ENCODE data around the gene FAM241A.
A peak's percentile ranks its signal among the peaks of the same experiment; 100 is the strongest.

The FAM241A gene

GRCh38 chr4:112142182-112142581 lies 3.1 kb upstream of the FAM241A start:
- no peak for DNase-seq (ENCODE audit: low spot score)
- in situ Hi-C loops (cut with MboI; ENCODE audit: low pct_unique_long_range_greater_than_20kb, low sequenced_read_pairs, unreplicated experiment) = no loop called here

DNA sequence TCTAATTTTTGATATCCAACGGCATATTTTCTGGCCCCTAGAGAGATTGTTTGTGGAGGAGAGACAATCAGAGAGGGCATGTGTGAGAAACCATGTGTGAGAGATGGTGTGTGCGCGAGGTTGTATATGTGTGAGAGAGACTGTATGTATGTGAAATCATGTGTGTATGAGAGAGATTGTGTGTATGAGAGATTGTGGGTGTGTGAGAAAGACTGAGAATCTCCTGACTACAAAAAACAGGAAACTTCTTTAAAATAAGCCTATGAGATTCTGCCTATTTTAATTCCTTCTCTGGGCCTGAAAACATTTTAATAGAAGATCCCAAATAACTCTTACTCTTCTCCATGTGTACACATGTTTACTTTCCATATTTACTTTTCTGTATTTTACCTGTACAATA lies 1.5 kb upstream of the FAM241A start:
- in situ Hi-C loops (cut with MboI; ENCODE audit: low pct_unique_long_range_greater_than_20kb, low sequenced_read_pairs, unreplicated experiment) = no loop called here
- TF ChIP-seq, protein P1, sequence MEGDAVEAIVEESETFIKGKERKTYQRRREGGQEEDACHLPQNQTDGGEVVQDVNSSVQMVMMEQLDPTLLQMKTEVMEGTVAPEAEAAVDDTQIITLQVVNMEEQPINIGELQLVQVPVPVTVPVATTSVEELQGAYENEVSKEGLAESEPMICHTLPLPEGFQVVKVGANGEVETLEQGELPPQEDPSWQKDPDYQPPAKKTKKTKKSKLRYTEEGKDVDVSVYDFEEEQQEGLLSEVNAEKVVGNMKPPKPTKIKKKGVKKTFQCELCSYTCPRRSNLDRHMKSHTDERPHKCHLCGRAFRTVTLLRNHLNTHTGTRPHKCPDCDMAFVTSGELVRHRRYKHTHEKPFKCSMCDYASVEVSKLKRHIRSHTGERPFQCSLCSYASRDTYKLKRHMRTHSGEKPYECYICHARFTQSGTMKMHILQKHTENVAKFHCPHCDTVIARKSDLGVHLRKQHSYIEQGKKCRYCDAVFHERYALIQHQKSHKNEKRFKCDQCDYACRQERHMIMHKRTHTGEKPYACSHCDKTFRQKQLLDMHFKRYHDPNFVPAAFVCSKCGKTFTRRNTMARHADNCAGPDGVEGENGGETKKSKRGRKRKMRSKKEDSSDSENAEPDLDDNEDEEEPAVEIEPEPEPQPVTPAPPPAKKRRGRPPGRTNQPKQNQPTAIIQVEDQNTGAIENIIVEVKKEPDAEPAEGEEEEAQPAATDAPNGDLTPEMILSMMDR (IDR thresholded peaks at IDR 0.05; ENCODE audit: extremely low read depth, insufficient read depth, missing control alignments) = no peak
- no peak for DNase-seq (ENCODE audit: low spot score)

More at GRCh38 chr4:112142182-112142581, 3.1 kb upstream of the FAM241A start:
- TF ChIP-seq, protein P1 (IDR thresholded peaks at IDR 0.05; ENCODE audit: extremely low read depth, insufficient read depth, missing control alignments) = no peak

DNA sequence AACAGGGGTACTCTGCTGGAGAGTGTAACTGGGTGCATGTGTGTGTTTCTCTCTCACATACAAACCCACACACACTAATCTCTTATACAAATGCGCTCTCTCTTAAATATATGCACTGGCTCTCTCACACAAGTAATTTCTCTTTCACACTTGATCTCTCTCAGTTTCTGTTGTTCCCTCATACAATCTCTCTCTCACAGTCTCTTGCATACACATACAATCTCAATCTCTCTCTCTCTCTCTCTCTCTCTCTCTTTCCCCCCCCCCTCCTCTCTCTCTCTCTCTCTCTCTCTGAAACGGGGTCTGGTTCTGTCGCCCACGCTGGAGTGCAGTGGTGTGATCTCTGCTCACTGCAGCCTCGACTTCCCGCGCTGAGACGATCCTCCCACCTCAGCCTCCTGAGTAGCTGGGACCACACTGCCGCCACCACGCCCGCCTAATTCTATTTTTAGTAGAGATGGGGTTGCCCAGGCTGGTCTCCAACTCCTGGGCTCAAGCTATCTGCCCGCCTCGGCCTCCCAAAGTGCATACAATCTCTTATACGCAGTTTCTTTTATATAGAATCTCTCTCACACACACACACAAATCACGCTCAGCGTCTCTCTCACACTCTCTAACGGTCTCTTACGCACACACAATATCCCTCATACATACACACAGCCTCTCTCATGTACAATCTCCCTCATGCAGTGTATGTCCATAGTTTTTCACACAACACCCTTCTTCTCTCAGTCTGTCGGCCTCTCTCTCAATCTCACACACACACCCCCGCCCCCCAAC lies 518 bp upstream of the FAM241A start:
- TF ChIP-seq, protein P1 (IDR thresholded peaks at IDR 0.05; ENCODE audit: extremely low read depth, insufficient read depth, missing control alignments) = no peak
- DNase-seq (ENCODE audit: low spot score) = peak; percentile 25
- in situ Hi-C loops (cut with MboI; ENCODE audit: low pct_unique_long_range_greater_than_20kb, low sequenced_read_pairs, unreplicated experiment) = no loop called here

- TF ChIP-seq, protein P1 (IDR thresholded peaks at IDR 0.05; ENCODE audit: extremely low read depth, insufficient read depth, missing control alignments) = no peak
- in situ Hi-C loops (cut with MboI; ENCODE audit: low pct_unique_long_range_greater_than_20kb, low sequenced_read_pairs, unreplicated experiment) = no loop called here
- DNase-seq (ENCODE audit: low spot score) = peak; percentile 83
Measured at GRCh38 chr4:112145790-112146501, 692 bp downstream of the FAM241A start.

DNA sequence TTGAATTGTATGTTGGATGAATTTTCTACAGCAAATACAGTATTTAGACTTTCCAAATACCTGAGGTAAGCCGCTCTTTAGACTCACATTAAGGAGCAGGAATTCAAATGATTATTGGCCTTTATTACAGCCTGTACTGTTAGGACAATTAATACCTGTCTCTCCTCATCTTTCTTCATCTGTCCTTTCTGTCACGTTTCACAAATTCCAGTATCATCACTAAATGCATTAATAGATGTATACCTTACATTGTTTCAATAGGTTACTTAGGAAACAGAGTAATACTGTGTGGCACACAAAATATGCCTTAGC lies 1.2 kb downstream of the FAM241A start:
- in situ Hi-C loops (cut with MboI; ENCODE audit: low pct_unique_long_range_greater_than_20kb, low sequenced_read_pairs, unreplicated experiment) = no loop called here
- no peak for DNase-seq (ENCODE audit: low spot score)

DNA sequence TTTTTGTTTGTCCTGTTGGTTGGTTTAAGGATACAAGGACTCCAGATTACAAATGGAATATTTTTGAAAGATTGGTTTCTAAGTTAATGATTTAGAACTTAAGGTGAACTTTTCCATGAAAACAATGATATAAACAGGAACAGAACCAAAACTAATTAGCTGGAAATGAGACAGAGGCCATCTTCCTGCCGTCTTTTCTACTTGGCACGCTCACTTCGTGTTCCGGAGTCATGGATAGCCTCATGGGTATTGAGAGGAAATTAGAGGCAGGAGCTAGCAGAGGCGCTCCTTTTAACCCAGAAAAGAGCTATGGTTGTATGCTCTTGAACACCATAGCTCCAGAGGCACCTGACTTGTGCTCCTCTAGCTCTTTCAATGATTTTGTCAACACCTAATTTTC lies 2.4 kb downstream of the FAM241A start:
- TF ChIP-seq, protein P1 (IDR thresholded peaks at IDR 0.05; ENCODE audit: extremely low read depth, insufficient read depth, missing control alignments) = no peak
- in situ Hi-C loops (cut with MboI; ENCODE audit: low pct_unique_long_range_greater_than_20kb, low sequenced_read_pairs, unreplicated experiment) = no loop called here
- no peak for DNase-seq (ENCODE audit: low spot score)

More for the DNA sequence above, 1.2 kb downstream of the FAM241A start:
- TF ChIP-seq, protein P1 (IDR thresholded peaks at IDR 0.05; ENCODE audit: extremely low read depth, insufficient read depth, missing control alignments) = no peak

Measured in GM13977 (cell line).